SKM-1 (cell line): ENCODE measurements around the gene TRPV4.

Source experiments
- DNase-seq: peaks from one replicate; lab custom pipeline; 2025; ENCODE audit not compliant: unreplicated experiment; lab: John Stamatoyannopoulos, UW

The TRPV4 gene

GRCh38 chr12:109764123-109764522 lies 69.1 kb downstream of the TRPV4 start:
- no peak for DNase-seq

- no peak for DNase-seq
Measured at GRCh38 chr12:109763201-109763841, 69.9 kb downstream of the TRPV4 start.

DNA sequence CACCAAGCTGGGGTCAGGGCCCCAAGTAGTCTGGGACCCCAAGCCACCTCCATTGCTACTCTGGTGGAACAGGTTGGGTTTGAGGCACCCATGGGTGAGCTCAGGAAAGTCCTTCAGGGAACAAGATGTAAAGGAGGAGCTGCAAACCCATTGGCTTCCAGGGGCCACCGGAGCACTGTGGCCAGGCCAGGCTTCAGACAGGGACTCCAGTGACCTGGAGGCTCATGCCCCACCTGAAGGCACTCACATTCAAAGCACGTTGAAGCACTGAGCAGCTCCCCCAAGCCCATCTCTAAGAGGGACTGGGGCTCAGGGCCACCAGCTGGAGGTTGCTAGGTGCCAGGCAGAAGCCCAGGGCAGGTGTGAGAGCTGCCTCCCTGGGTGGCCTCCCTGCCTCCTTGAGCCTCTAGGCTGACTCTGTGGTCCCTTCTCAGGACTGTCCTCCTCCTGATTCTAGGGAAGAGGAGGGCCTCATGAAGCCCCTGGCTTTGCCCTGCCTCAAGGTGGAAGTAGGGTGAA lies 70.5 kb downstream of the TRPV4 start:
- no peak for DNase-seq

- DNase-seq: no peak
Measured at GRCh38 chr12:109762071-109762672, 71.0 kb downstream of the TRPV4 start.

GRCh38 chr12:109760930-109761921 lies 72.0 kb downstream of the TRPV4 start:
- DNase-seq: no peak

- DNase-seq: no peak
Measured at GRCh38 chr12:109760031-109760929, 72.9 kb downstream of the TRPV4 start.

DNA sequence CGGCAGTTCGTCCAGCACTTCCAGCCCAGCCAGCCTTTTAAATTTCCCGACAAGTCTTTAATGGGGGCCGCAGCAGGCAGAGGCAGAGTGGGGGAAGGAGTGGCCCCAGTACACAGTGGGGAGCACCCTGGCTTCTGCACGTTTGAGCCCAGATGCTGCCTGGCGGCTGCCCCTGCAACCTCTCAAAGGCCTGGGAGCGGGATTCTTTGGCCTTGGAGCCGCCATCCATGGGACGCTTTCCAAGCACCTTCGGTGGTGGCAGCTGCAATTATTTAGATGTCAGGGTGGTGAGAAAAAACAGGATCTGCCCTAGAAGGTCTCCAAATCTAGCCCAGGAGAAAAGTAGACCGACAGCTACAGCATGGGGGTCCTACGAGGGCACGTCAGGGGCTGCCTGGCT lies 73.6 kb downstream of the TRPV4 start:
- no peak for DNase-seq

DNA sequence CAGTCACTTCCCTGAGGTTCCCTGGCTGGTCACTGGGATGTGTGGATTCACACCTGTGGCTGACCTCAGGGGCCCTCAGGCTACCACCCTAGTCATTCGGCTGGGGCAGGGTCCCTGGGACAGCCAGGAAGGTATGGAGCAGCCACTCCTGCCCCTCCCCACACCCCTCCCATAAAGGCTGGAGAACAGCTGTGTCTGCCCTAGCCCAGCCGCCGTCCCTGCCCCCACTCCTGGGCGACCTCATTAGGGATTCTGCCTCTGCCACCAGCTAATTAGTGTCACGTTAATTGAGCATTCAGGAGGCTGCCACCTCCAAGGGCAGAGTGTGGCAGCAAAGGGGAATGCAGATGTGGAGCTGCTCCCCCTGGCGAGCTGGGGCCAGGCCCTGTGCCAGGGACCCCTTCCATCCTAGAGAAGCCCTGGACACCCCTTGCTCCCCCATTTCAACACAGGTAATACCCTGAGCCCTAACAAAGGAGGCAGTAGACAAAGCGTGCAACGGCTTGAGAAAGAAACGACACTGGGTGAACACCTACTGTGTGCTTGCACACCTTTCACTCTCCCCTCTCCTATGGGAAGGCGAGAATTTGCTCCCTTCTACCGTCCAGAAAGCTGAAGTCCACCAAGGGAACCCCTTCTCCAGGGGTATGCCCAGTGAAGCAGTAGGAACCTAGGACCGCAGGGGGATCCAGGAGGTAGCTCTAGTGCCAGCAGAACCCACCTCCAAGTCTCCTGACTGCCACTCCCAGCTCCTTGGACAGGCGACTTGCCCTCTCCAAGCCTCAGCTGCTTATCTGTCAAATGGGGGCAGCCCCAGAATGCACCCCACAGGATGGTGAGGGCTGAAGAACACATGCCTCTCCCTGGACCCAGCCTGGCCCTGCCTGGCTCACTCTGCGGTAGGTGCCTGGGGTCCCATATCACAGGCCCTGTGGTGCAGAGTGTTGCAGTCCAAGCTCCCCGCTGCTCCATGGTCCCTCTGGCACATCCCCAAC lies 74.5 kb downstream of the TRPV4 start:
- no peak for DNase-seq

DNA sequence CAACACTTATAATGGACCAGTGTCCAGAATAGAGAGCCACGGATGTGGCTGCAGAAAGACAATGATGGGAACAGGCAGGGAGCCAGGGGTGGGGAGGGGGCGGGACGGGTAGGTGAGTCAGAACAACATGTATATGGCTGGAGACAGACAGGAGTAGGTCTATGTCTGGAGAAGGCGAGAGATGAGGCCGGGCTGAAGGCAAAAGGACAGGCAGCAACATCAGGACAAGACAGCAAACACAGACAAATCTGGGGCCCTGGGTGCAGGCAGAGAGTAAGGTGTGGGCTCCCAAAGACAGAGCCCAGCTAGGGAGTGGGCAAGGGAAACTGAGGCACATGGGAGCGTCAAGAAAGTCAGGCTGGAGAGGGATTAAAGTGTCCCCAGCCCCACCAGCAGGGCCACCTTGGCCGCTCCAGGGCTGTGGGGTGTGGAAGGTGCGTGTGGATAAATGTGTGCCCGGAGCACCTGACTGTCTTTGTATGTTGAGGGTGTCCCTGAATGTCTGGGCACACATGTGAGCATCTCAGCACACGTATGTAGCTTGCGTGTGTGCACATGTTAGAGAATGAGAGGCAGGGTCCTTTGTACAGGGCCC lies 75.4 kb downstream of the TRPV4 start:
- no peak for DNase-seq

- no peak for DNase-seq
Measured at GRCh38 chr12:109756457-109756856, 76.7 kb downstream of the TRPV4 start.

DNA sequence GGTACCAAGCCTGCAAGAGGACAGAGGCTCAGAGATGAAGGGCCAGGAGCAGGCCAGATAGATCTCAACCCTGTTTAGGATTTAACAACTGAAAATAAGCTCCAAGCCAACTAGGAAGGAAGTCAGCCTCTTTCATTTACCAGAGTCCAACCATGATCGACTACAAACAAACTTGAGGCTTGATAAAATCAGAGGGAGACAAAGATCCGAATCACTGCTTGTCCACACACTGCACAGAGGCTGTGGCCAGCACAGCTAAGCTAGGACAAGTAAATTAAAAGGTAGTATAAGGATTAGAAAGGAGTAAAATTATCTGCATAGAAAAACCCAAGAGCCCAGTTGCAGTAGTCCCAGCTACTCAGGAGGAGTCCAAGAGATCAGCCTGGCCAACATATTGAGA lies 79.2 kb downstream of the TRPV4 start:
- DNase-seq: no peak

- no peak for DNase-seq
Measured at GRCh38 chr12:109753054-109753401, 80.2 kb downstream of the TRPV4 start.

- DNase-seq: no peak
Measured at GRCh38 chr12:109752117-109753053, 80.8 kb downstream of the TRPV4 start.

DNA sequence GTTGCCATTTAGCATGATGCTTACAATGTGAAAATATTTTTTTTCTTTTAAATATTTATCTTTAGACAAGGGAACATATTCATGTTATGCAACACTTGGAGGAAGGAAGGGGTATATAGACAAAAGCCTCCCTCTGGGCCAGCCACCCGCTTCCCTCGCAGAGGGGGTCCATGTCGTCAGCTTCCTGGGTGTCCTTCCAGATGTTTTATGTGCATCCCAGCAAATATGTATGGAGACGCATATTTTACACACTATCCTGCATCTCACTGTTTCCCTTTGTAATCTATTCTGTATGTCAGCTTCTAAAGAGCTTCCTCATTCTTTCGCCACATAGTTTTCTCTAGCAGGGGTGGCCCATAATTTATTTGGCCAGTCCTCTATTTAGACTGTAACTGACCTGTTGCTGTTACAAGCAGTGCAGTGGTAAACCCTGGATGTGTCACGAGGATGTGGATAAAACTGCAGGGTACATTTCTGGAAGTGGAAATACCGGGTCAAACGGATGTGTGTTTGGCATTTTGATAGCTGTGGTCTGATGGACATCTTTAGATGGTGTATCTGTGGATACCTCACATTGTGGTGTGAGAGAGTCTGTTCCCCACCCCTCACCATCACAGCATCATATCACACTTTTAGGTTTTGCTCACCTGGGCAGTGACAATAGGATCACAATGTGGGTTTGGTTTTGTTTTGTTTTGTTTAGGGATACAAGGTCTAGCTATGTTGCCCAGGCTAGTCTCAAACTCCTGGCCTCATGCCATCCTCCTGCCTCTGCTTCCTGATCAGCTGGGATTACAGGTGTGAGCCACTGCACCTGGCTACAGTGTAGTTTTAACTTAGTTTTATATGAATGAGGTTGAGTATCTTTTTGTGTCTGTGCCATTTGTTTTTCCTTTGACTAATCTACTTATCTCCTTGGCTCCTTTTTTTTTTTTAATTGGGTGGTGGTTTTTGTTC lies 87.9 kb downstream of the TRPV4 start:
- no peak for DNase-seq

DNA sequence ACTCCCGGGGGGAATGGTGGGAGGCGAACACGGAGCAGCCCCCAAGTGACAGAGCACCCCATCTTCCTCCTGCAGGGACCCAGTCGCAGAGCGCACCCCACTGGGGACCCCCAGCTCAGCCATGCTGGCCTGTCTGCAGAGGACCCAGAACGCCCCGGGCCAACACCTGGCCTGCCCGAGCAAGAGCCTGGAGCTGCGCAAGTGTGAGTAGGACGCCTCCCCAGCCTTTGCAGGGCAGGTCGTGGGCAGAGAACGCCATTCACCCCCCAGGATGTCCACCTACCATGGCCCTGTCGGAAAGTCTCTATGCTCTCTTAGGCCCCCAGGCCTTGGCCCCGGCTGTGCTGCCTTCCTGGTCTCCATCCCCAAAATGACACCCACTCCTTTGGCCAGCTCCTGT lies 89.2 kb downstream of the TRPV4 start:
- no peak for DNase-seq

- DNase-seq: no peak
Measured at GRCh38 chr12:109743076-109743910, 89.9 kb downstream of the TRPV4 start.
